ENCODE measurements around the gene AADACL3.
"Not testable (repeated sequence)": the region's sequence is repeated elsewhere in the genome, so short reads cannot be mapped to it uniquely, and the experiment has no call there.

DNA sequence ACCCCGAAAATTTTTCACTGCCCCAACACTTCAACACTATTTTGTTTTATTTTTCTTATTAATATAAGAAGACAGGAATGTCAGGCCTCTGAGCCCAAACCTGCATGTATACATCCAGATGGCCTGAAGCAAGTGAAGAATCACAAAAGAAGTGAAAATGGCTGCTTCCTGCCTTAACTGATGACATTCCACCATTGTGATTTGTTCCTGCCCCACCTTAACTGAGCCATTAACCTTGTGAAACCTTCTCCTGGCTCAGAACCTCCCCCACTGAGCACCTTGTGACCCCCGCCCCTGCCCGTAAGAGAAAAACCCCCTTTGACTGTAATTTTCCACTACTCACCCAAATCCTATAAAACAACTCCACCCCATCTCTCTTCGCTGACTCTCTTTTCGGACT, 2.3 kb upstream of the AADACL3 start:
- TF ChIP-seq, protein P1, sequence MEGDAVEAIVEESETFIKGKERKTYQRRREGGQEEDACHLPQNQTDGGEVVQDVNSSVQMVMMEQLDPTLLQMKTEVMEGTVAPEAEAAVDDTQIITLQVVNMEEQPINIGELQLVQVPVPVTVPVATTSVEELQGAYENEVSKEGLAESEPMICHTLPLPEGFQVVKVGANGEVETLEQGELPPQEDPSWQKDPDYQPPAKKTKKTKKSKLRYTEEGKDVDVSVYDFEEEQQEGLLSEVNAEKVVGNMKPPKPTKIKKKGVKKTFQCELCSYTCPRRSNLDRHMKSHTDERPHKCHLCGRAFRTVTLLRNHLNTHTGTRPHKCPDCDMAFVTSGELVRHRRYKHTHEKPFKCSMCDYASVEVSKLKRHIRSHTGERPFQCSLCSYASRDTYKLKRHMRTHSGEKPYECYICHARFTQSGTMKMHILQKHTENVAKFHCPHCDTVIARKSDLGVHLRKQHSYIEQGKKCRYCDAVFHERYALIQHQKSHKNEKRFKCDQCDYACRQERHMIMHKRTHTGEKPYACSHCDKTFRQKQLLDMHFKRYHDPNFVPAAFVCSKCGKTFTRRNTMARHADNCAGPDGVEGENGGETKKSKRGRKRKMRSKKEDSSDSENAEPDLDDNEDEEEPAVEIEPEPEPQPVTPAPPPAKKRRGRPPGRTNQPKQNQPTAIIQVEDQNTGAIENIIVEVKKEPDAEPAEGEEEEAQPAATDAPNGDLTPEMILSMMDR (IDR thresholded peaks at IDR 0.05; ENCODE audit: low read length): not testable (repeated sequence)
- not testable (repeated sequence) for TF ChIP-seq EZH2 (optimal IDR thresholded peaks at IDR 0.05; ENCODE audit: low read depth, low read length); EZH2phosphoT487 (IDR thresholded peaks at IDR 0.05; ENCODE audit: low read length)

Measured in MM.1S (cell line).